ENCODE measurements around the gene ACOT7.

- TF ChIP-seq CTCF (conservative IDR thresholded peaks at IDR 0.05) (no peak), EZH2 (IDR thresholded peaks at IDR 0.05; ENCODE audit: low read depth) (no peak)
Observed at GRCh38 chr1:6256645-6257044, 136.9 kb downstream of the ACOT7 start.
